Stimulated activated naive CD8-positive, alpha-beta T cell treated with anti-CD3 and anti-CD28 coated beads, Interleukin-15, amount 100 ng/mL, for 72 hours (primary cell): Measurements from ENCODE around the gene CTAG2.
A peak's percentile ranks its signal among the peaks of the same experiment; 100 is the strongest.
"Not testable (repeated sequence)": the region's sequence is repeated elsewhere in the genome, so short reads cannot be mapped to it uniquely, and the experiment has no call there.

Experiments
- ATAC-seq: fragments of 150-1000 bp; cut with Tn5 transposase; 2 replicates; pipeline ENCODE4 v1.10.0; 2021; ENCODE audit warnings: mild to moderate bottlenecking, moderate library complexity
- DNase-seq, 2 donors: peaks; one replicate each; pipeline ENCODE4 v3.0.0; 2021 to 2022
- H3K27ac Mint-ChIP-seq, 2 donors: one replicate each; pipeline ENCODE4 v1.8.0; 2022; ENCODE audit warnings: mild to moderate bottlenecking in 2 of 2, mixed read lengths in 2 of 2, moderate library complexity in 2 of 2
- H3K27me3 Mint-ChIP-seq: one replicate; pipeline ENCODE4 v1.8.0; 2022; ENCODE audit warnings: mixed read lengths
- H3K4me1 Mint-ChIP-seq: one replicate; pipeline ENCODE4 v1.8.0; 2022; ENCODE audit warnings: mild to moderate bottlenecking, mixed read lengths
- H3K4me3 Mint-ChIP-seq, 2 donors: one replicate each; pipeline ENCODE4 v1.8.0; 2022; ENCODE audit warnings: mild to moderate bottlenecking in 2 of 2, mixed read lengths in 2 of 2, moderate library complexity in 1 of 2
- H3K9me3 Mint-ChIP-seq, 2 donors: one replicate each; pipeline ENCODE4 v1.8.0; 2022; ENCODE audit warnings: mixed read lengths in 2 of 2

Gene CTAG2

DNA sequence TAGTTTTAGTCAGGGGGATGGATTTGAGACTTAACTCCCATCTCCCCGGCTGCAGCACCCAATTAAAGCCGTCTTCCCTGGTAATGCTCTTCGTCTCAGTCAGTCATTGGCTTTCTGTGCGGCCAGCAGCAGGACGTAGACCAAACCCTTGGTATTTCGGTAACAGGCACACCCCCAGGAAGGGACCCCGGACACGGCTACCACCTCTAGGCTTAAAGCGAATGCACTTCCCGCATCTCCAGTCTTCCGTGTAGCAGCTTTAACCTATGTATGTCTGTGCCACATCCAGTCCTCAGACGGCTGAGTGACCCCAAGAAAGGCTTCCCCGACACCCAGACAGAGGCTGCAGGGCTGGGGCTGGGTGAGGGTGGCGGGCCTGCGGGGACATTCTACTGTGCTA lies 1.5 kb upstream of the CTAG2 start:
- H3K9me3 Mint-ChIP-seq = no peaks in the 10 kb centered on the region
- H3K4me1 Mint-ChIP-seq = no peaks in the 10 kb centered on the region
- H3K4me3 Mint-ChIP-seq = no peak overlapping the region
- no peak overlapping the region for H3K27ac Mint-ChIP-seq
- ATAC-seq (no peak), DNase-seq (no peak)
- no peaks in the 10 kb centered on the region for H3K27me3 Mint-ChIP-seq

DNA sequence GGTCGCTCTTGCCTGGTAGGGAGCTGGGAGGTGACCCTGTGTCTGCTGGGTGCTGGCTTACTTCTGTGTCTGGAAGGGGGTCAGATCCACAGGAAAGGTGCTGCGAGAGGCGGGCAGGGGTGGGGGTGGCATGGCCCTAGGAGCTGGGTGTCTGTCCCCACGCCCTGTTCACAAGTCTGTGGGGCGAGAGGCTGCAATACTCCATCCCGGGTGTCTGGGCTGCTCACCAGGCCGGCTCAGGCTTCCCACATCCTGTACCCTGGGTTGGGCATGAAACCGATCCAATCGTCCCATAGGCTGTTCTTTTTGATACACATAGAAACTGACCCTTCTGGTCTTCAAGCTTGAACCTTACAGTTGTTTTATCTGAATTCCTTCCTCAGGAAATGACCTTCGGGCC lies 993 bp upstream of the CTAG2 start:
- H3K4me3 Mint-ChIP-seq = no peak overlapping the region

DNA sequence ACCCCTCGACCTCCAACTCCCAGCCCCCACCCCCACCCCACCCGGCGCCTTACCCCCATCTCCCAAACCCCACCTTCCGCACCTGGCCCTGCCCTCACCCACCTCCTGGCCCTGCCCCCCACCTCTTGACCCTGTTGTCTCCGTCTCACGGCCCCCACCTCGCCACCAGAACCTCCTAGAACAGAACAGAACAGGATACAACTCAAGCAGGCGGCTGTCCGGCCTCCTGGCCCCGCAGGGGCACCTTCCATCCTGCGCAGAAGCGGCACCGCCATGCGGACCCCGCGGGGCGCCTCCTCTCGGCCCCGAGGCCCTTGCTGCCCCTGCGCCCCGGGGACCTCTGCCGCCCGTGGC lies 354 bp downstream of the CTAG2 start:
- Mint-ChIP-seq H3K27ac (no peak overlapping the region), H3K27me3 (no peaks in the 10 kb centered on the region), H3K9me3 (no peaks in the 10 kb centered on the region), H3K4me1 (no peaks in the 10 kb centered on the region), H3K4me3 (no peak overlapping the region)
- DNase-seq = no peak
- peak; percentile 35 for ATAC-seq

More for the DNA sequence above, 993 bp upstream of the CTAG2 start:
- Mint-ChIP-seq H3K27me3 (no peaks in the 10 kb centered on the region), H3K9me3 (no peaks in the 10 kb centered on the region), H3K4me1 (no peaks in the 10 kb centered on the region), H3K27ac (no peak overlapping the region)
- ATAC-seq = no peak
- DNase-seq = no peak

DNA sequence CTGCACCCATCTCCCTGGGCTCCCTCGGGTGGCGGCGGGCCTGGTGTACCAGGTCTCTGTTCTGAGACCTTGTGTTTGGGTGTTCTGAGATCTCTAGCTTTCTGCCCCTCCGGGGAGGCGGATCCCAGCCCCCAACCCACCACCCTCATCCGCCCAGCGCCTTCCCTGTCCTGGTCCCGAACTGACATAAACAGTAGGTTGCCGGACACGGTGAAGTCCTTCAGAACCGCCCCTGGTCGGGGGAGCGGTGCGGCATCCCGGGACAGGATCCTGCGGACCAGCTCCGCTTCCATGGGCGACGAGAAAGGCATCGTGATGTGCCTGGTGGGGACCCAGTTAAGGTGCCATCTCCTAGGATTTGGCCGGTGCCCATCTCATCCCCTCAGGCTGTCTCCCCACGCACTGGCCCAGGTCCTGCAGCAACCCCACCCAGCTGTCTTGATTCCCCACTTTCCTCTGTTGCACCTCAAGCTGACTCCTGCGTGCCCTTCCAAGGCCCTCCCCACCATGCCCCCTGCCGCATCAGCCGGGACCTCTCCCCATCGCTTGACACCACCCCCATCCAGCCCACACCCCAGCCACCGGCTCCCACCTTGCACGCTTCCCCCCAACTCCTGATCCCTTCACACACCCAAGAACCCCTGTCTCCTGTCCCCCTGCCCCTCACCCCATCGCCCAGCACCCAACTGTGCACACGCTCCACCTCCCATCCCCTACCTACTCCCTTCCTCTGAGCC lies 900 bp downstream of the CTAG2 start:
- Mint-ChIP-seq H3K4me1 (no peaks in the 10 kb centered on the region), H3K27ac (no peak overlapping the region), H3K27me3 (no peaks in the 10 kb centered on the region), H3K4me3 (no peak overlapping the region), H3K9me3 (no peaks in the 10 kb centered on the region)
- no peak for DNase-seq
- peak; percentile 15 for ATAC-seq

DNA sequence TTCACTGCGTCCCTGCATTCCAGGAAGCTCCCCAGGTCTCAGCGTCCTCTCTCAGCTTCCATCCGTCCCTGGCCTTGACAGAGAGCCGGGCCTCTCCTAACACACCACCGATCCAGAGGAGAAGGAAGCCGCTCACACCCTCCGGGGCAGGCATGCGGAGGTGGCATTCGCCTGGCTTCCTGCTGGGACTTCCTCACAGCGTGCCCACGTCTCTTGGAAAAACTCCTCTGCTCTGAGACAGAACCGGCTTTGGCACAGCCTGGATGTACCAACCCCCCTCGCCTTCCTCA lies 3.2 kb downstream of the CTAG2 start:
- H3K4me3 Mint-ChIP-seq = no peak overlapping the region
- no peak overlapping the region for H3K27ac Mint-ChIP-seq
- no peak for ATAC-seq
- H3K9me3 Mint-ChIP-seq = no peaks in the 10 kb centered on the region
- H3K4me1 Mint-ChIP-seq = no peaks in the 10 kb centered on the region
- no peak for DNase-seq
- no peaks in the 10 kb centered on the region for H3K27me3 Mint-ChIP-seq

DNA sequence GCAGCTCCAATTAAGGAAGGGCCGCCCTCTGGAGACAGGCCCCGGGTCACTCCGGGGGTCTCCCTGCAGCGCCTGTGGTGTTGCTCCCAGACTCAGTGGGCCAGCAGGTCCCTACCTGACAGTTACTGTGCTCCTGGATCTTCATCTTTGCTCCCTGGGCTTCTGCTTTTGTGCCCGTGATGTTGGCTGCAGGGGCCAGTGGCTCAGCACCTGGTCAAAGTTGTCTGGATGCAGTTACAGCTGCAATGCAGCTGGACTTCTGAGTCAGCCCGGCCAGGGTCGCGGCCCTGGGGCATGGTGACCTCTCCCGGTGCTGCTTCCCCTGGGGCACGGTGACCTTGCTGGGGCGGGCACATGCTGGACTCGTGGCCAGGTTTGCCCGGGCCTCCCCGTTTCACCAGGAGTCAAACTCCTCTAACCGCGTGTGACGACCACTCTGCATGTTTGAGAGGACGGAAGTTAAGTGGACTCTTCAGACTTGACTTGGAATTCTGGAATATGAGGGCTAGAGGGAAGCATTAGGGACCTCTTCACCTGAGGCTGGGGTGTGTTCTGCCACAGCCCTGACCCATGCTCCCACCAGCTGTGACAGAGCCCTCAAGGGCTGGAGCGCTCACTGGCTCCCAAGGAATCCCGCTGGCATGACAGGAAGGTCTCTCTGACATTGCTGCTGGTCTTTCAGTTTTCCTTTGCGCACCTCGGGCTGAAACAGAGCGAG lies 3.7 kb downstream of the CTAG2 start:
- ATAC-seq (no peak), DNase-seq (no peak)
- no peak overlapping the region for H3K4me3 Mint-ChIP-seq
- no peaks in the 10 kb centered on the region for H3K9me3 Mint-ChIP-seq
- H3K27ac Mint-ChIP-seq = no peak overlapping the region
- H3K4me1 Mint-ChIP-seq = no peaks in the 10 kb centered on the region
- no peaks in the 10 kb centered on the region for H3K27me3 Mint-ChIP-seq

DNA sequence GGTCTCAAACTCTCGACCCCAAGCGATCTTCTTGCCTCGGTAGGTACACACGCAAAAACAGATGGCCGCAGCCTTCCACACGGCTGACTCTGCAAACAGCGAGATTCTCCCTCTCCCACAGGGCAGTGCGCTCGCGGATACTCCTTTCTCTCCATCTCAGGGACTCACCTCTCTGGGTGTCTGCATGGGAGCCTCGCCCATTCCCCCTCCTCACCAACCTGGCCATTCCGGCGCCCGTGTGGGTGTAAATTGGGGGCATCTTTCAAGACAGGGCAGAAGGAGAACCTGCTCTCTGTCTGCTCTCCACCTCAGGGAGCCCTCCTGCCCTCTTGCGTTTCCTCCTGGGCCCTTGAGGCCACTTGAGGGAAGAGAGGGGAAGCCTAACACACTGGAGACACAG lies 4.4 kb downstream of the CTAG2 start:
- H3K27me3 Mint-ChIP-seq = no peaks in the 10 kb centered on the region
- H3K27ac Mint-ChIP-seq = peak overlapping the region in 1 of 2 donors; percentile 50
- H3K4me1 Mint-ChIP-seq = no peaks in the 10 kb centered on the region
- no peak overlapping the region for H3K4me3 Mint-ChIP-seq
- no peak for ATAC-seq
- DNase-seq = no peak
- H3K9me3 Mint-ChIP-seq = no peaks in the 10 kb centered on the region

DNA sequence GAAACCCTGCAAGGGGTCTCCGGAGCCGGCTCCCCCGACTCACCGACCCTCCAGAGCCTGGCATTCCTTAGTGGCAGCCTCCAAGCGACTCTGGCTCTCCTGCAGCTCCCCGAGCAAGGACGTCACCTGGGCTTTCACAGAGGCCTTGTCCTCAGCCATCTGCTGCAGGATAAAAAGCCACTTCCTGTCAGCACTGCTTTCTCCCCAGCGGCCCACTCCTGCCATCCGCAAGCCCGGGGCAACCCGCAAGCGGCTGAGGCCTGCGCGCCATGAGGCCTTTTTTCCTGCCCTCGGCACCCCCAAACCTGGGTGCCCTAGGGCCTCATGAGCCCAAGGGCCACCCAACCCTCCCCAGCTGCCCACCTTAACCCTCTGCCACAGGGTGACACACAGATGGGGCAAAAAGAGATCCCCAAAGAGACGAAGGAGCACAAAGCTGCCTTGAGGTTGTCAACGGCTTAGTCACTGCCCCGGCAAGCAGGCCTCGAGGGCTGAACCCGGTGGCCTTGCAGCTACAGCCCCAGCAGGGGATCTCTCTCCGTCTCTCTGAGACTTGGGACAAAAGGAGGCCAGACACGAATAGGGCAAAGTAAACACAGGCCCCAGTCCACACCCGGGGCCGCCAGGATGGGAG lies 7.5 kb downstream of the CTAG2 start:
- not testable (repeated sequence) for DNase-seq, H3K9me3 Mint-ChIP-seq, H3K27ac Mint-ChIP-seq, H3K4me3 Mint-ChIP-seq, H3K27me3 Mint-ChIP-seq, H3K4me1 Mint-ChIP-seq
- peak; percentile 89 for ATAC-seq

DNA sequence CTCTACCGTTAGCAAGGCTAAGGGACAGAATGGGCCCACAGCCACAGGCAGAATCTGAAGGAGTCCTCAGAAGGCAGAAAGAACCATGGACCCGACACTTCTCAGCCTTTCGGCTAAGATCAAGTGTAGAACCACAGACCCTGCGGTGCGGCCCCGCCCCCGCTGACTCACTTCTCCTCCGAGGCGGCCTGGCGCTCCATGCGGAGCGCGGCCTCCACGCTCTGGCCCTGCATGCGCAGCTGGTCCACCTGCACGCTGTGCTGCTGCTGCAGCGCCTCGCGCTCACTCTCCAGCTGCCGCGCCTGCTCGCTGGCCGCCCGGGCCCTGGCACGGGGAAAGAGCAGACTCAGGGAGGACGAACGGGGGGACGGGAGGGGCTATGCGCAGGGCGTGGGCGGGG lies 9.7 kb downstream of the CTAG2 start:
- not testable (repeated sequence) for H3K9me3 Mint-ChIP-seq, ATAC-seq, H3K4me3 Mint-ChIP-seq, DNase-seq, H3K27ac Mint-ChIP-seq, H3K4me1 Mint-ChIP-seq, H3K27me3 Mint-ChIP-seq

DNA sequence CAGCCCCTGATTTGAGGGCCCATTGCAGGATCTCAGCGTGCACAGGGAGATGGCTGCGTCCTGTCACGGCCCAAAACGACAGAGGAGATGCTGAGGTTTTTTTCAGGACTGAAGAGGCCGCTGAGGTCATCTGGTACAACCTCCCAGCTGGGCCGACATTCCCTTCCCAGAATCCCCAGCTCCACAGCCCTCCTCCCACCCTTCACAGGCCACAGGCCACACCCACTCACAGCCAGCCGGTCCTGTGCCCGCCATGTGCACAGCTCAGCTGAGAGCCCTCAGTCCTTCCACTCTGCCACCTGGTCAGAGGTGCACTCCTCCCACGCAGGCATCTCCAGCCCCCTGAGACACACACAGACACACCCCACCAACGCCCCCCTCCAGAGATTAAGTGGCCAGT lies 11.6 kb downstream of the CTAG2 start:
- not testable (repeated sequence) for ATAC-seq, H3K9me3 Mint-ChIP-seq, H3K27ac Mint-ChIP-seq, DNase-seq, H3K27me3 Mint-ChIP-seq, H3K4me3 Mint-ChIP-seq, H3K4me1 Mint-ChIP-seq

DNA sequence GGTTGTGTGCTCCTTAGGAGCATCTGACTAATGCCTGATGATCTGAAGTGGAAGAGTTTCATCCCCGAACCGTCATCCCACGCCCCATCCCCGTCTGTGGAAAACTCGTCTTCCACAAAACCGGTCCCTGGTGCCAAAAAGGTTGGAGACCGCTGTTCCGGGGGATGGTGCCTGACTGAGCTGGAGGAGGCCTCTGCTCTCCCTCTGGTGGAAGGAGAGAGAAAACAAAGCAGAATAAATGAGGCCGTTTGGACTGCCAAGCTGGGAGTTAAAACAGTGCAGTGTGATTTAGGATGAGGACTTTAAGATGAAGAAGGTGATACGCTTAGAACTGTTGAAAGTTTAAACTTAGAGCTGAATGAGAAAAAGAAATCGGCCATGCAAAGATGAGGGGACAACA lies 19.7 kb downstream of the CTAG2 start:
- H3K27me3 Mint-ChIP-seq, H3K4me3 Mint-ChIP-seq, H3K4me1 Mint-ChIP-seq, H3K27ac Mint-ChIP-seq, DNase-seq, ATAC-seq, H3K9me3 Mint-ChIP-seq: not testable (repeated sequence)

DNA sequence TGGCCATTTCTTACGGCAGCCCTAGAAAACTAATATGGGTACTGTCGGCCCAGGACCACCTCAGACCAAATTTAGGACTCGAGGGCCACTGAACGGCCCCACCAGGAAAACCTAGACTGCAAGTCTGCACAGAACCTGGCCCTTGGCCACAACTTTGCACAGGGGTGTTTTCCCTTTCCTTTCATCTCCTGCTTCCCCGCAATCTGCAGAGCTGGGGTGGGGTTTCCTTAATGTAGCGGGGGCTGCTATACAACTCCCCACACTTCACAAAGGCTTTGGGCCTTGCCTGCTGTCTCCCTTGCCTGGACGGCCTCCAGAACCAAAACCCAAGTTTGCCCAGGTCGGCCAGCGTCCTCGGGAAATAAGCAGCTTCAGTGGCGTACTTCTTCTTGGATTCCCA lies 22.4 kb downstream of the CTAG2 start:
- not testable (repeated sequence) for DNase-seq, H3K27me3 Mint-ChIP-seq, H3K4me1 Mint-ChIP-seq, ATAC-seq, H3K27ac Mint-ChIP-seq, H3K4me3 Mint-ChIP-seq, H3K9me3 Mint-ChIP-seq

DNA sequence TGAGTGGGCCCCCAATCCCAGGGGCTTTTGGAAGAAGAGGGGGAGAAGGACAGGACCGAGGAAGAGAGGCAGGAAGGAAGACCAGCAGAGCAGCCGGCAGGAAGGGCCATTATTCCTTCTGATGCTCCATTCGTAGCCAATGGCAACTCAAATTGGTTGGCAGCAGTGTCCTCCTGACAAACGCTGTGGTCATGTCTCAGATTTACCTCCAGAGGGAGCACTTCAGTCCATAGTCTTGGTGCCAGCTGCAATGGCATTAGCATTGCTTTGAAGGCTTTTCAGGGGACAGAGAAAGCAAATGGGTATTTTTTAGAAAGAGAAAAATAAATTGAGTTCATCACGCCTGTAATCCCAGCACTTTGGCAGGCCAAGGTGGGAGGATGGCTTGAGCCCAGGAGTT lies 24.4 kb downstream of the CTAG2 start:
- H3K27me3 Mint-ChIP-seq, H3K27ac Mint-ChIP-seq, DNase-seq, H3K9me3 Mint-ChIP-seq, H3K4me3 Mint-ChIP-seq, H3K4me1 Mint-ChIP-seq: not testable (repeated sequence)
- peak; percentile 58 for ATAC-seq

DNA sequence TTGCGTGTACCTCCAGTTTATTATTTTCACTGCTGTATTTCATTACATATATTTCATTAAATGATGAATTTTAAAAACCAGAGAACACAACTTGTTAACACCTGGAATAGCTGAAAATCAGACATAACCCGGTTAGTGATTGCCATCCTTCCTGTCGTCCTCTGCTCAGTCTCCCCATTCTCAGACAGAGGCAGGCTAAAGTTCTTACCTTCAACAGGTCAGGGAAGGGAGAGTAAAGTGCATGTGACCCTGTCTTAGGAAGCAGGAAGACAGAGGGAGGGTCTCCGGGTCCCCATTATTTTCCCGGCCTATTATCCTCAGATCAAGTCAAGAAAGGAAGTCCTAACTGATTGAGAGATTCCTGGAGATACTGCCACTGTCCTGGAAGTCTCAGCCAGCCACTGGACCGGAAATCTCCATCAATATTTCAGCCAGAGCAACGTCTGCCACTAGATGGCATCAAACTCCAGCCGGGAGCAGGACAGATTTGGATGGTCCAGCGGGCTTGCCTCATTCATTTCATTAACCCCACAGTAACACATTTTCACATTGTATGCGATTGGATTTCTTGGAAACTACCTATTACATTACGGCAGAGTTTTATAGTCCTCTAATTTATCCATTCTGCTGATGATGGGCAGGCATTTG lies 32.5 kb downstream of the CTAG2 start:
- not testable (repeated sequence) for H3K4me3 Mint-ChIP-seq, H3K27me3 Mint-ChIP-seq, H3K27ac Mint-ChIP-seq, H3K4me1 Mint-ChIP-seq, DNase-seq, H3K9me3 Mint-ChIP-seq
- peak; percentile 59 for ATAC-seq

DNA sequence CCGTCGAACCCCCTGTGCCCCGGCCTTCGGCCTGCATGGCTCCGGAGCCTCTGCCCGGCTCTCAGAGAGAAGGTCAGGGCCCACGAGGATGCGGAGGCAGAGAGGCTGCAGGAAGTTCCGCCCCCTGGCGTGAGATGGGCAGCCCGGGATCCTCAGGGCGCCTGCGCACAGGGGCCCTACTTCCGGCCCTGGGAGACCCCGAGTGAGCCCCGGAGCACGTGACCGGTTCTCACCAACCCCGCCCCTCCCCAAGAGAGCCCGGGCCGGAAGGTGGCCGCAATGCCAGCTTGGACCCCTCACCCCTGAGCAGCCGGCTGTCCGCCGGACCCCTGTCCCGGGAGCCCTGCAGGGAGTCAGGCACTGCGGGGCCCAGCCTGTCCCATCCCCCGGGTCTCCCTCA lies 34.2 kb downstream of the CTAG2 start, which contains the start of gene CTAG1B:
Gene CTAG1B (minus strand): TSS at position 101 of the 400 bp plus-strand sequence. CDS start 64 bp downstream, at position 37.
- not testable (repeated sequence) for H3K4me1 Mint-ChIP-seq, H3K27me3 Mint-ChIP-seq, H3K4me3 Mint-ChIP-seq, H3K9me3 Mint-ChIP-seq, DNase-seq, H3K27ac Mint-ChIP-seq
- peak; percentile 40 for ATAC-seq

DNA sequence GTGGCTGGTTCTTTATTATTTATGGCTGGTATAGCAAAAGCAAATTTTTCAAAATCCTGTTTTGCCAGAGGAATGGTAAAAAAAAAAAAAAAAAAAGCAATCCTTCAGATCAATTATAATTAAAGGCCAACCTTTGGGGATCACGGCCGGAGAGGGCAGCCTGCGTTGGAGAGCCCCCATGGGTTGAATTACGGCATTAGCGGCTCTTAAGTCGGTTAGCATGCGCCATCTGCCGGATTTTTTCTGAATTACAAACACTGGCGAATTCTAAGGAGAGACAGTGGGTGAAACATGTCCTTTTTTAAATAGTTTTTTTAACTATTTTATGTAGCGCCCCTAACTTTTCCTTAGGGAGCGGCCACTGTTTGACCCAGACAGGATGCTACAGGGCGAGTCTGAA lies 39.8 kb downstream of the CTAG2 start:
- H3K4me3 Mint-ChIP-seq, H3K27ac Mint-ChIP-seq, H3K9me3 Mint-ChIP-seq, ATAC-seq, DNase-seq, H3K4me1 Mint-ChIP-seq, H3K27me3 Mint-ChIP-seq: not testable (repeated sequence)
